MG63 (cell line): ENCODE measurements around the gene ETV4. TPM values are rescaled to one million over a fixed set of nuclear protein-coding genes. Genes with fewer than 3 reads are reported as not detected.
"Not testable (repeated sequence)": the region's sequence is repeated elsewhere in the genome, so short reads cannot be mapped to it uniquely, and the experiment has no call there.

ENCODE experiments used
- DNase-seq: peaks from one replicate; pipeline ENCODE4 v3.0.0-alpha.2; 2020
- H3K27me3 ChIP-seq: fragments of 250-450 bp; sonication (Bioruptor Pico); 2 replicates; pipeline ENCODE4 v1.5.1; 2020; ENCODE audit warnings: mild to moderate bottlenecking, moderate library complexity
- H3K36me3 ChIP-seq: fragments of 250-450 bp; sonication (Bioruptor Pico); 2 replicates; pipeline ENCODE4 v1.5.1; 2020; ENCODE audit warnings: mild to moderate bottlenecking, moderate library complexity
- H3K4me3 ChIP-seq: fragments of 250-450 bp; sonication (Bioruptor Pico); 2 replicates; pipeline ENCODE4 v1.5.1; 2020; ENCODE audit warnings: mild to moderate bottlenecking, moderate library complexity
- H3K9me3 ChIP-seq: fragments of 250-450 bp; sonication (Bioruptor Pico); 2 replicates; pipeline ENCODE4 v1.5.1; 2020; ENCODE audit warnings: mild to moderate bottlenecking, moderate library complexity
- total RNA-seq: library from RNA; depleted of rRNA; stranded (reverse); fragments of >200 nt; shearing (Covaris generic); gene quantifications from 2 replicates; pipeline ENCODE4 v1.2.3, GENCODE V29; 2014; ENCODE audit warnings: low replicate concordance

The ETV4 gene
- total RNA-seq, 1 experiment from 2014 or later: 4.5 TPM

GRCh38 chr17:43532581-43532980 lies 13.6 kb downstream of the ETV4 start:
- no peak for DNase-seq
- Histone ChIP-seq H3K9me3 (no peaks in the 10 kb centered on the region), H3K27me3 (no peaks in the 10 kb centered on the region), H3K4me3 (no peak overlapping the region), H3K36me3 (no peaks in the 10 kb centered on the region; the same call in 1 of the 2 replicates)

GRCh38 chr17:43531955-43532354 lies 14.2 kb downstream of the ETV4 start:
- peaks cover 2% of the 10 kb centered on the region for H3K36me3 ChIP-seq
- H3K27me3 ChIP-seq: no peaks in the 10 kb centered on the region
- H3K9me3 ChIP-seq: no peaks in the 10 kb centered on the region
- no peak for DNase-seq
- no peak overlapping the region for H3K4me3 ChIP-seq

- Histone ChIP-seq H3K27me3 (no peaks in the 10 kb centered on the region), H3K4me3 (no peak overlapping the region), H3K36me3 (peaks cover 11% of the 10 kb centered on the region), H3K9me3 (no peaks in the 10 kb centered on the region)
- DNase-seq: no peak
Measured at GRCh38 chr17:43531082-43531378, 15.1 kb downstream of the ETV4 start.

GRCh38 chr17:43530288-43531081 lies 15.7 kb downstream of the ETV4 start:
- Histone ChIP-seq H3K27me3 (no peaks in the 10 kb centered on the region), H3K36me3 (peaks cover 17% of the 10 kb centered on the region), H3K4me3 (no peak overlapping the region), H3K9me3 (no peaks in the 10 kb centered on the region)
- no peak for DNase-seq

GRCh38 chr17:43529947-43530287 lies 16.2 kb downstream of the ETV4 start:
- no peak for DNase-seq
- no peaks in the 10 kb centered on the region for H3K9me3 ChIP-seq
- no peaks in the 10 kb centered on the region for H3K27me3 ChIP-seq
- no peak overlapping the region for H3K4me3 ChIP-seq
- peaks cover 22% of the 10 kb centered on the region for H3K36me3 ChIP-seq

- H3K36me3 ChIP-seq: peaks cover 30% of the 10 kb centered on the region
- H3K4me3 ChIP-seq: no peak overlapping the region
- H3K27me3 ChIP-seq: no peaks in the 10 kb centered on the region
- no peak for DNase-seq
- no peaks in the 10 kb centered on the region for H3K9me3 ChIP-seq
Measured at GRCh38 chr17:43528988-43529814, 16.9 kb downstream of the ETV4 start.

- Histone ChIP-seq H3K36me3 (peaks cover 37% of the 10 kb centered on the region), H3K9me3 (no peaks in the 10 kb centered on the region), H3K4me3 (no peak overlapping the region), H3K27me3 (no peaks in the 10 kb centered on the region)
- DNase-seq: no peak
Measured at GRCh38 chr17:43528319-43528987, 17.7 kb downstream of the ETV4 start.

- no peak for DNase-seq
- Histone ChIP-seq H3K9me3 (no peaks in the 10 kb centered on the region), H3K36me3 (peaks cover 45% of the 10 kb centered on the region), H3K27me3 (no peaks in the 10 kb centered on the region), H3K4me3 (no peak overlapping the region)
Measured at GRCh38 chr17:43526886-43527648, 19.1 kb downstream of the ETV4 start.

- no peaks in the 10 kb centered on the region for H3K9me3 ChIP-seq
- DNase-seq: no peak
- H3K27me3 ChIP-seq: no peaks in the 10 kb centered on the region
- no peak overlapping the region for H3K4me3 ChIP-seq
- peaks cover 62% of the 10 kb centered on the region for H3K36me3 ChIP-seq
Measured at GRCh38 chr17:43524945-43525575, 21.1 kb downstream of the ETV4 start.

GRCh38 chr17:43521389-43521788 lies 24.8 kb downstream of the ETV4 start:
- Histone ChIP-seq H3K36me3 (peaks cover 85% of the 10 kb centered on the region), H3K27me3 (no peaks in the 10 kb centered on the region), H3K4me3 (no peak overlapping the region), H3K9me3 (no peaks in the 10 kb centered on the region)
- DNase-seq: no peak

- no peak overlapping the region for H3K4me3 ChIP-seq
- H3K9me3 ChIP-seq: no peaks in the 10 kb centered on the region
- no peaks in the 10 kb centered on the region for H3K27me3 ChIP-seq
- DNase-seq: peak; percentile 64
- peaks cover 82% of the 10 kb centered on the region for H3K36me3 ChIP-seq
Measured at GRCh38 chr17:43517615-43518386, 28.3 kb downstream of the ETV4 start.

- DNase-seq: no peak
- H3K9me3 ChIP-seq: no peaks in the 10 kb centered on the region
- no peaks in the 10 kb centered on the region for H3K27me3 ChIP-seq
- H3K36me3 ChIP-seq: peaks cover 83% of the 10 kb centered on the region
- no peak overlapping the region for H3K4me3 ChIP-seq
Measured at GRCh38 chr17:43517161-43517560, 29.0 kb downstream of the ETV4 start.

GRCh38 chr17:43515656-43516055 lies 30.5 kb downstream of the ETV4 start:
- no peaks in the 10 kb centered on the region for H3K27me3 ChIP-seq
- no peak for DNase-seq
- H3K9me3 ChIP-seq: no peaks in the 10 kb centered on the region
- peaks cover 77% of the 10 kb centered on the region for H3K36me3 ChIP-seq
- H3K4me3 ChIP-seq: no peak overlapping the region

GRCh38 chr17:43511199-43511598 lies 34.9 kb downstream of the ETV4 start:
- H3K9me3 ChIP-seq, H3K27me3 ChIP-seq, DNase-seq, H3K4me3 ChIP-seq: not testable (repeated sequence)
- peaks cover 74% of the 10 kb centered on the region for H3K36me3 ChIP-seq

- H3K9me3 ChIP-seq, H3K27me3 ChIP-seq, DNase-seq, H3K4me3 ChIP-seq: not testable (repeated sequence)
- H3K36me3 ChIP-seq: peaks cover 74% of the 10 kb centered on the region
Measured at GRCh38 chr17:43509440-43509839, 36.7 kb downstream of the ETV4 start.

- Histone ChIP-seq H3K36me3 (peaks cover 58% of the 10 kb centered on the region), H3K9me3 (no peaks in the 10 kb centered on the region), H3K27me3 (no peaks in the 10 kb centered on the region), H3K4me3 (no peak overlapping the region)
- DNase-seq: no peak
Measured at GRCh38 chr17:43490621-43491020, 55.5 kb downstream of the ETV4 start.
